HFFc6 (cell line): ENCODE measurements around the gene IGSF3. TPM values are rescaled to one million over a fixed set of nuclear protein-coding genes. Genes with fewer than 3 reads are reported as not detected.

Source experiments
- DNase-seq: peaks from one replicate; pipeline ENCODE4 v3.0.0-alpha.2; 2018
- H3K27ac Mint-ChIP-seq: 2 replicates; pipeline ENCODE4 v1.8.0; 2020; ENCODE audit warnings: mild to moderate bottlenecking, mixed read lengths
- H3K27me3 Mint-ChIP-seq: 2 replicates; pipeline ENCODE4 v1.8.0; 2021; ENCODE audit warnings: mild to moderate bottlenecking, moderate library complexity, mixed read lengths; ENCODE audit not compliant: insufficient read depth
- H3K36me3 Mint-ChIP-seq: 2 replicates; pipeline ENCODE4 v1.8.0; 2021; ENCODE audit warnings: low read depth, mixed read lengths
- H3K4me1 Mint-ChIP-seq: 2 replicates; pipeline ENCODE4 v1.8.0; 2020; ENCODE audit warnings: low read depth, mixed read lengths
- H3K4me3 Mint-ChIP-seq: 2 replicates; pipeline ENCODE4 v1.8.0; 2020; ENCODE audit warnings: mild to moderate bottlenecking, moderate library complexity, mixed read lengths
- H3K9me3 Mint-ChIP-seq: 2 replicates; pipeline ENCODE4 v1.8.0; 2020; ENCODE audit warnings: mild to moderate bottlenecking, mixed read lengths
- total RNA-seq, 6 experiments: library from RNA; stranded (reverse); fragmentation: NEBNext Ultra II Directional; extraction: Animal tissue kit (Norgen Biotek cat#: 25700); gene quantifications; 2 replicates in 1 of 6; 3 replicates in 5 of 6; pipeline ENCODE4 v1.2.3, GENCODE V29; 2021
- TF ChIP-seq, protein P1 (sequence below): fragments of 200-600 bp; sonication (generic); IDR thresholded peaks from 2 replicates; pipeline ENCODE4 v1.5.0; 2021; ENCODE audit warnings: antibody characterized with exemption, mild to moderate bottlenecking

Gene IGSF3
- total RNA-seq, 6 experiments from 2014 or later = not detected

DNA sequence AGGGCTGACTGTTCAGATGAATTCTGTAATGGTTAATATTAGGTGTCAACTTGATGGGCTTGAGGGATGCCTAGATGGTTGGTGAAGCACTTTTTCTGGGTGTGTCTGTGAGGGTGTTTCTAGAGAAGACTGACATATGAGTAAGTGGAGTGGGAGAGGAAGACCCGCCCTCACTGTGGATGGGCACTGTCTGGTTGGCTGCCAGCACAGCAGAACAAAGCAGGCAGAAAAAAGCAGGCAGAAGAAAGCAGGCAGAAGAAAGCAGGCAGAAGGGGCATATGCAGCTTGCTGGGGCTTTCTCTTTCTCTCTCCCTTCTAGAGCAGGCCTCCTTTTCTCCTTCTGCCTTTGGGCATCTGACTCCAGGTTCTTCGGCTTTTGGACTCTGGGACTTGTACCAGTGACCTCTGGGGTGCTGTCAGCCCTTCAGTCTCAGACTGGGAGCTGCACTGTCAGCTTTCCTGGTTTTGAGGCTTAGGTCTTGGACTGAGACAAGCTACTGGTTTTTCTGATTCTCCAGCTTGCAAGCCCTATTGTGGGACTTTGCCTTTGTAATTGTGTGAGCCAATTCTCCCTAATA, 43.8 kb upstream of the IGSF3 start:
- H3K27ac Mint-ChIP-seq = no peak overlapping the region
- no peaks in the 10 kb centered on the region for H3K36me3 Mint-ChIP-seq
- no peak for DNase-seq
- no peaks in the 10 kb centered on the region for H3K4me1 Mint-ChIP-seq
- H3K9me3 Mint-ChIP-seq = no peaks in the 10 kb centered on the region
- TF ChIP-seq, protein P1, sequence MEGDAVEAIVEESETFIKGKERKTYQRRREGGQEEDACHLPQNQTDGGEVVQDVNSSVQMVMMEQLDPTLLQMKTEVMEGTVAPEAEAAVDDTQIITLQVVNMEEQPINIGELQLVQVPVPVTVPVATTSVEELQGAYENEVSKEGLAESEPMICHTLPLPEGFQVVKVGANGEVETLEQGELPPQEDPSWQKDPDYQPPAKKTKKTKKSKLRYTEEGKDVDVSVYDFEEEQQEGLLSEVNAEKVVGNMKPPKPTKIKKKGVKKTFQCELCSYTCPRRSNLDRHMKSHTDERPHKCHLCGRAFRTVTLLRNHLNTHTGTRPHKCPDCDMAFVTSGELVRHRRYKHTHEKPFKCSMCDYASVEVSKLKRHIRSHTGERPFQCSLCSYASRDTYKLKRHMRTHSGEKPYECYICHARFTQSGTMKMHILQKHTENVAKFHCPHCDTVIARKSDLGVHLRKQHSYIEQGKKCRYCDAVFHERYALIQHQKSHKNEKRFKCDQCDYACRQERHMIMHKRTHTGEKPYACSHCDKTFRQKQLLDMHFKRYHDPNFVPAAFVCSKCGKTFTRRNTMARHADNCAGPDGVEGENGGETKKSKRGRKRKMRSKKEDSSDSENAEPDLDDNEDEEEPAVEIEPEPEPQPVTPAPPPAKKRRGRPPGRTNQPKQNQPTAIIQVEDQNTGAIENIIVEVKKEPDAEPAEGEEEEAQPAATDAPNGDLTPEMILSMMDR = no peak
- no peak overlapping the region for H3K4me3 Mint-ChIP-seq
- H3K27me3 Mint-ChIP-seq = peaks cover 6% of the 10 kb centered on the region

DNA sequence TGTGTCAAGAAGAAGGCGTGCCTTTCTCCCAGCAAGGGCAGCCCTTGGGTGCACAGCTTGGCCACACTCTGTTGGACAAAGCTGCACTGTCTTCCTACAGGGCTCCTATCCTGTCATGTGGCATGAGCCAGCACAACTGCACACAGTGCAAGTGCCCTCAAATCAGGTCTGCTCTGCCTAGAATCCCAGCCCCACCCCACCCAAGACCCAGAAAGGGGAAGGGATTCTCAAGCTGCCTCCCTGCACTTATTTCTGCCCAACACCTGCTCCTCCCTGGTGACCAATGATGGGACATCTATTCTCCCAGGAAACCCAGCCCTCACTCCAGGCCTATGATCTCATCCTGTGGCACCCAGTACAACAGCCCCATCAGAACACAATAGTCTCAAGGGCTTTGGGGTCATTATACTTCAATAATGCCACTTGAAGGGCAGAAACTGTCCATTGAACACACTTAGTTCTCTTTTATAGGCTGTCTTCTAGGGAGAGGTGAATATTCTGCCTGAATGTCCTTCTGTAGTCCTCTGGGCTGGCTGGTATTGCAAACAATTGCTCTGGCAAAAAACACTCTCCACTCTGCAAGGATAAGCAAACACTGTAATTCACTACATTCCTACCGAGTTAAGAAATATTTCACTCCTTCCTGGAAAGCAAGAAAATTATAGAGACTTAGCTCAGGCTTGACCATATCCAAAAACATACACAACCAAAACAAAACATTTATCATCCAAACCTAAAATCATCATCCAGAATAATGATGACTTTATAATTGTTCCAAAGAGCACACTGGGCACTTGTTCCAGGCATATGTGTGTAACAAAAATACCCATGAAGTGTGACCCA, 43.1 kb upstream of the IGSF3 start:
- TF ChIP-seq, protein P1 = no peak
- H3K27me3 Mint-ChIP-seq = peaks cover 9% of the 10 kb centered on the region
- no peaks in the 10 kb centered on the region for H3K9me3 Mint-ChIP-seq
- no peaks in the 10 kb centered on the region for H3K36me3 Mint-ChIP-seq
- no peaks in the 10 kb centered on the region for H3K4me1 Mint-ChIP-seq
- no peak for DNase-seq
- no peak overlapping the region for H3K4me3 Mint-ChIP-seq
- no peak overlapping the region for H3K27ac Mint-ChIP-seq

DNA sequence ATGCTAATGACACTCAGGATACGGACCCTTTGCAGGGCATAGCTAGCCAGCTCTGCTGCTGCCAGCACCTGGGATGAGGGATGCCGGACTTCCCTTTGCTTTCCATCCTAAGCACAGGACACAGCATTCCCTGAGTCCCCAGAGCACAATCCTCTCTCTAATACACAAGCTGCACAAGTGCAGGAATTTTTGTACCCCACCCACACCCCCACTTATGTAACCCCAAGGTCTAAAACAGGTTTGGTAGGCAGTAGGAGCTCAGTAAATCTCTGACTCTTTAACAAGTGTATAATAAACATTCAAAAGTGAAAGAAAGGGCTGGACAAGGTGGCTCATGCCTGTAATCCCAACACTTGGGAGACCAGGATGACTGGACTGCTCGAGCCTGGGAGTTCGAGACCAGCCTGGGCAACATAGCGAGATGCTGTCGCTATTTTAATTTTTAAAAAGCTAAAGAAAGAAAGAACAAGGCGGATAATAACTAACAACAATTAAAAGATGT, 42.2 kb upstream of the IGSF3 start:
- no peak for DNase-seq
- Mint-ChIP-seq H3K27me3 (peaks cover 13% of the 10 kb centered on the region), H3K36me3 (no peaks in the 10 kb centered on the region), H3K27ac (no peak overlapping the region), H3K4me1 (no peaks in the 10 kb centered on the region), H3K9me3 (no peaks in the 10 kb centered on the region), H3K4me3 (no peak overlapping the region)
- TF ChIP-seq, protein P1 = no peak

DNA sequence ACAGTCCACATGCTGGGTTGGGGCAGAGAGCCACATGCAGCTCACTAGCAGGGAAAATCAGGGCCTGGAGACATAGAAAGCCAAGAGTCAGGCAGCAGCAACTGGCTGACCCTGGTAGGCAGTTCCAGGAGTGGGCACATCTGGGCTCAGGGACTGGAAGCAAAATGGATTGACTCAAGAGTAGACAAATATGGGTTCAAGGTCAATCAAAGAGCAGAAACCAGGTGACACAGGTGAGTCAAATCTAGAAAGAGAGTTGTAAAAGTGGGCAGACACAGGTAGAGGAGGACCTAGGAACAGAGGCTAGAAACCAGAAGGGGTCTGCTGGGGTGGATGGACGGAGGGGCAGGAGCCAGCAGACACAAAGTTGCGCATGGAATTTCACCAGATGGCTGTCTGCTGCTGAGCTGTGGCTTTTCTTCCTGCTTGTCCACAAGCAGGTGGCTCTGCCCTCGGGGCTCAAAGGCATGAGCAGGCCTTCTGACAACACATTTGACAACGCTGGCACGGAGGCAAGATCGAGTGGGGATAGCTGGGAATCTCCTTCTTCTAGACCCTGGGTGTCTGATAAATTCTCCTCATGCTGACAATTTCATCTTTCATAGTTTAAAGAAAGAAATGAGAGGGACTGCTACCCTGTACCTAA, 40.8 kb upstream of the IGSF3 start:
- Mint-ChIP-seq H3K4me3 (no peak overlapping the region), H3K9me3 (no peaks in the 10 kb centered on the region), H3K27me3 (peaks cover 15% of the 10 kb centered on the region), H3K4me1 (no peaks in the 10 kb centered on the region), H3K27ac (no peak overlapping the region), H3K36me3 (no peaks in the 10 kb centered on the region)
- TF ChIP-seq, protein P1 = no peak
- DNase-seq = no peak

DNA sequence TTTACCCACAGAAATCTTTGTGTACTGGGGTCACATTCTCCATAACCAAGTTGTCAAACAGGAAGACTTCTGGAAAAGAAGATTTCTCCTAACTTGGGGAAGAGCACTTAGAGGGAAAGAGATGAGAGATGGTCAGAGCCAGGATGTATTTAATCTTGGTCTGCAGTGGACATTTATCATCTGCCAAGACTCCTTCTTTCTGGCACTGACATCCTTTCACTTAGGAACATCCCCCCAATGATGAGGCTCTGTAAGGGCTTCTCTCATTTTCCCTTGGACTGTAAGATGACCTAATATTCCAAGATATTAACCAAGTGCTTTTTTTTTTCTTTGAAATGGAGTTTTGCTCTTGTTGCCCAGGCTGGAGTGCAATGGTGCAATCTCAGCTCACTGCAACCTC, 39.3 kb upstream of the IGSF3 start:
- no peak overlapping the region for H3K4me3 Mint-ChIP-seq
- H3K36me3 Mint-ChIP-seq = no peaks in the 10 kb centered on the region
- TF ChIP-seq, protein P1 = no peak
- DNase-seq = no peak
- H3K4me1 Mint-ChIP-seq = no peaks in the 10 kb centered on the region
- no peaks in the 10 kb centered on the region for H3K9me3 Mint-ChIP-seq
- peaks cover 13% of the 10 kb centered on the region for H3K27me3 Mint-ChIP-seq
- no peak overlapping the region for H3K27ac Mint-ChIP-seq
